ENCODE measurements around the gene NRGN.
A peak's percentile ranks its signal among the peaks of the same experiment; 100 is the strongest.
"Not testable (repeated sequence)": the region's sequence is repeated elsewhere in the genome, so short reads cannot be mapped to it uniquely, and the experiment has no call there.

NRGN gene

DNA sequence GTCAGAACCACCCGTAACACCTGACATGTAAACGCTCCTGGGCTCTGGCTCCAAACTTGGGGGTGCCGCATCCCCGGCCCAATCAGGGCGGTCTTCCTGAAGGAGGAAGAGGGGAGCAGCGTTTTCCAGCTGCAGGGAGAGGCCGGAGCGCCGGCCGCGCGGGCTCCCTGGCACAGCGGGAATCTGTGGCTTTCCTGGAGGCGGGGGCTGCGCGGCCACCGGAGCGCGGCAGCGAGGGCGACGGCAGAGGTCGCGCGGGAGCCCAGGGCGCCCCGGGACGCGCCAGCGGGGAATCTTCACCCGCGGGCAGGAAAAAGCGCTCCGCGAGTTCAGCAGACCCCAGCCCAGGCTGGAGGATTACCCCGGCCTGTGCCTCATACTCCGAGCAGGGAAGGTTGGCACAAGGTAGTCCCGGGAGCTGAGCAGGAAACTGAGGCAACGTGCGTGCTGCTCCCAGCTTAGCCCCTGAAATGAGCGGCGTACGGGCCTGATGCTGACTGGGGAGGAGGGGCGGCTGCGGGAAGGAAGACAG lies 22.9 kb downstream of the NRGN start:
- 1% methylated on average over 45 of the region's 45 CpGs for WGBS, 2 experiments
- no peaks in the 10 kb centered on the region for H3K36me3 ChIP-seq (ENCODE audit: control insufficient read depth, insufficient read depth, low read length)
- no peak overlapping the region for H3K27ac ChIP-seq (ENCODE audit: insufficient read depth, low read depth, low read length, poor library complexity, severe bottlenecking)
- peaks cover 54% of the 10 kb centered on the region for H3K27me3 ChIP-seq (ENCODE audit: control insufficient read depth, insufficient read depth, low read length, poor library complexity, severe bottlenecking)
- peak overlapping the region; percentile 34 for H3K4me3 ChIP-seq (ENCODE audit: insufficient read depth, low read depth, low read length)
- no peaks in the 10 kb centered on the region for H3K9me3 ChIP-seq (ENCODE audit: control insufficient read depth, low read length)
- peaks cover 35% of the 10 kb centered on the region for H3K4me1 ChIP-seq (ENCODE audit: control insufficient read depth, insufficient read depth, low read length)

DNA sequence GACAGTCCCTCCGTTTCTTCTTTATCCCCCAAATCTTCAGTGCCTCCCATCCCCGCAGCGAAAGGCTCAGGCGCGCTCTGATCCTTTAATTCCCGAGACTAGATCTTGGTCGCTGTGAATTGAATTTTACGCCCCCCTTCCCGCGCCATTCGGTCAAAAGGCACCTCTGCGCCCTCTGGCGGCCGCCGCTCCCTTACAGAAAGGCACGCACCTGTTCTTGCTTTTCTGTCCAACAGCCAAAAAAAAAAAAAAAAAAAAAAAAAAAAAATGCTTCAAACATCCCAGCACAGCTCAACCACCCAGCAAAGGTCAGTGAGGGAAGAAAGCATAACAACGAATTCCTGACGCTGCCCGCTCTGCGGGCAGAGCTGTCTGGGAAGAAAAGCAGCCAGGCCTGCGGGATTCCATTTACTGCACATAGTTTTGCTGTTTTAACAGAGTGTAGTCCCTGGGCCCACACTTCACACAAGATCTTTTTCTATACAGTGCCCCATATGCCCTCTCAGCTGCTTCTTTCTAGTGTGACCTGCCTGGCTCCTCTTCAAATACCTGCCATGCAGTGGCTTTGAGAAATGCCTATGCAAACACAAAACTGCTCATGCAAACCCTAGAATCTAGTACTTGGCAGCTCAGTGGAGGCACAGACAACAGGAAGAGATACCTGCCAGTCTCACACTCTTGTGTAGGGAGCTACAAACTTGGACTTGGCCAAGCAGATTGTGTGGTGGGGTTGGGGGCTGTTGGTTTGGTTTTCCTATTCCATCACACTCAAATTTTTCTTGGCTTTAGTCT lies 23.6 kb downstream of the NRGN start:
- Histone ChIP-seq H3K36me3 (ENCODE audit: control insufficient read depth, insufficient read depth, low read length) (no peaks in the 10 kb centered on the region), H3K4me1 (ENCODE audit: control insufficient read depth, insufficient read depth, low read length) (peaks cover 35% of the 10 kb centered on the region), H3K27me3 (ENCODE audit: control insufficient read depth, insufficient read depth, low read length, poor library complexity, severe bottlenecking) (peaks cover 48% of the 10 kb centered on the region), H3K27ac (ENCODE audit: insufficient read depth, low read depth, low read length, poor library complexity, severe bottlenecking) (no peak overlapping the region), H3K9me3 (ENCODE audit: control insufficient read depth, low read length) (no peaks in the 10 kb centered on the region), H3K4me3 (ENCODE audit: insufficient read depth, low read depth, low read length) (peak overlapping the region; percentile 34)
- 6% methylated on average over 21 of the region's 21 CpGs for WGBS, 2 experiments

DNA sequence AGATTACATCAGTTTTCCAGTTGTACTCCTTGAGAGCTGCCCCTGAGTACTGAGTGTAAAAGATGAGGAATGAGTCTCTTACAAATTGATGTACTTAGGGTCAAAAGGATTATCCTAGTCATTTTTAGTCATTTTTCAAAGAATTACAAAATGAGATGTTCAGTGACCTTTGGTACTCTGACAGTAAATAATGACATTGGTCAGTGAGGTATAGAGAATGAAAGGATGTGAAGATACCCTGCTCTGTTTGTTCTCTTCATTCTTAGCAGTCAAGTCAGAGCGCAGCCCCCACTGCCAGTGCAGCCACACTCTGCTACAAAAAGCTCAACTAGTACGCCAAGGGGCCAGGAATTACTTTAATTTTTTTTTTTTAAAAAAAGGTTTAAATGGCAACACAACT lies 26.4 kb downstream of the NRGN start:
- H3K4me3 ChIP-seq (ENCODE audit: insufficient read depth, low read depth, low read length): no peak overlapping the region
- H3K36me3 ChIP-seq (ENCODE audit: control insufficient read depth, insufficient read depth, low read length): peaks cover 3% of the 10 kb centered on the region
- H3K4me1 ChIP-seq (ENCODE audit: control insufficient read depth, insufficient read depth, low read length): peaks cover 12% of the 10 kb centered on the region
- H3K27me3 ChIP-seq (ENCODE audit: control insufficient read depth, insufficient read depth, low read length, poor library complexity, severe bottlenecking): peaks cover 20% of the 10 kb centered on the region
- 90 to 100% methylated on average over 1 to 2 of the region's 2 CpGs for WGBS, 2 experiments
- H3K27ac ChIP-seq (ENCODE audit: insufficient read depth, low read depth, low read length, poor library complexity, severe bottlenecking): no peak overlapping the region
- no peaks in the 10 kb centered on the region for H3K9me3 ChIP-seq (ENCODE audit: control insufficient read depth, low read length)

DNA sequence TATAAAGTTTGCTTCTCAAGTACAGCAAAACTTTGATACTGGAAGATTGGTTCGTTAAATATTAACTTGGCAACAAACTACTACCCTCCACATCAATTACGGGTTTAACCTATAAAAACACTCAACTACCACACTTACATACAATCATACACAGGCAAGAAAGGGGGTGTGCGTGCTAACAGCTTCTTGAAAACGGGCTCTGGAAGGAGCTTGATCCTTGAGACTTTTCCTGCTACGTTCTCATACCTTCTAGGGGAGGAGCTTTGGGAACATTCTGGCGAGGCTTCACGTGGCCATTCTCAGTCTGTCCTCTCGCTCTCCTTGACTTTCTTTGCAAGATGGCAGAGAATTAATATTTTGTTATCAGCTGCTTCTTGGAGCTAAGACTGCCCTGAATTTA lies 29.2 kb downstream of the NRGN start:
- Histone ChIP-seq H3K36me3 (ENCODE audit: control insufficient read depth, insufficient read depth, low read length) (peaks cover 19% of the 10 kb centered on the region), H3K27ac (ENCODE audit: insufficient read depth, low read depth, low read length, poor library complexity, severe bottlenecking) (no peak overlapping the region), H3K9me3 (ENCODE audit: control insufficient read depth, low read length) (no peaks in the 10 kb centered on the region), H3K4me3 (ENCODE audit: insufficient read depth, low read depth, low read length) (no peak overlapping the region), H3K27me3 (ENCODE audit: control insufficient read depth, insufficient read depth, low read length, poor library complexity, severe bottlenecking) (no peaks in the 10 kb centered on the region), H3K4me1 (ENCODE audit: control insufficient read depth, insufficient read depth, low read length) (no peaks in the 10 kb centered on the region)
- WGBS, 2 experiments: 91 to 95% methylated on average over 8 of the region's 8 CpGs

DNA sequence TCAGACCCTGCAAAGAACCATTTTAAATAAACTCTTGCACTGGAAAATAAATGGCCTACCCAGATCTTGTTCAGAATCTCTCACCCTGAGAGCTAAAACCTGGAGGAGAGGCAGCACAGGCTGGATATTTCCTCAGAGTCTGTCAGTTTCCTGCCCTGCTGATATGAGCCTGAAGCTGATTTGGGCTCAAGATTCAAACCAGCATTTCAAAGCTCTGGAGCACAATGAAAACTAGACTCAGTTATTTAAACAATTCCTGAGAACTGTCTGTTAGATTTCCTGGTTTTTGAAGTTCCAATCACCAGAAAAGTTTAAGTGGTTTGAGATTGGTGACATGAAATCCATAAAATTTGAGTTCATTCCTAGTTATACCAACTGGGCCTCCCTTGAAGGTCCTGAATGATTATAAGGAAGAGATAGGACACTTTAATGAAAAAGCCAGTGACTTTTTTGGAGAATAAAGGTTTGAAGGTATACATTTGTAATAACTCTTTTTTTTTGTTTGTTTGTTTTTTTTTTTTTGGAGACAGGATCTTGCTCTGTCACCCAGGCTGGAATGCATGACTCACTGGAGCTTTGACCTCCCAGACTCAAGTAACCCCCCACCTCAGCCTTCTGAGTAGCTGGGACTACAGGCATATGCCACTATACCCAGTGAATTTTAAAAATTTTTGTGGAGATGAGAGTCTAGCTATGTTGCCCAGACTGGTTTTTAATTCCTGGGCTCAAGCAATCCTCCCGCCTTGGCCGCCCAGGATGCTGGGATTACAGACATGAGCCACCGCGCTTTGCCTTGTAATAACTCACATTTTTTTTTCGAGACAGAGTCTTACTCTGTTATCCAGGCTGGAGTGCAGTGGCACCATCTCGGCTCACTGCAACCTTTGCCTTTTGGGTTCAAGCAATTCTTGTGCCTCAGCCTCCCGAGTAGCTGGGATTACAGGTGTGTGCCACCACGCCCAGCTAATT lies 30.3 kb downstream of the NRGN start:
- H3K27me3 ChIP-seq (ENCODE audit: control insufficient read depth, insufficient read depth, low read length, poor library complexity, severe bottlenecking): no peaks in the 10 kb centered on the region
- H3K27ac ChIP-seq (ENCODE audit: insufficient read depth, low read depth, low read length, poor library complexity, severe bottlenecking): no peak overlapping the region
- H3K4me1 ChIP-seq (ENCODE audit: control insufficient read depth, insufficient read depth, low read length): no peaks in the 10 kb centered on the region
- no peaks in the 10 kb centered on the region for H3K9me3 ChIP-seq (ENCODE audit: control insufficient read depth, low read length)
- WGBS, 2 experiments: 91 to 96% methylated on average over 8 of the region's 8 CpGs
- H3K36me3 ChIP-seq (ENCODE audit: control insufficient read depth, insufficient read depth, low read length): peaks cover 22% of the 10 kb centered on the region
- H3K4me3 ChIP-seq (ENCODE audit: insufficient read depth, low read depth, low read length): no peak overlapping the region

DNA sequence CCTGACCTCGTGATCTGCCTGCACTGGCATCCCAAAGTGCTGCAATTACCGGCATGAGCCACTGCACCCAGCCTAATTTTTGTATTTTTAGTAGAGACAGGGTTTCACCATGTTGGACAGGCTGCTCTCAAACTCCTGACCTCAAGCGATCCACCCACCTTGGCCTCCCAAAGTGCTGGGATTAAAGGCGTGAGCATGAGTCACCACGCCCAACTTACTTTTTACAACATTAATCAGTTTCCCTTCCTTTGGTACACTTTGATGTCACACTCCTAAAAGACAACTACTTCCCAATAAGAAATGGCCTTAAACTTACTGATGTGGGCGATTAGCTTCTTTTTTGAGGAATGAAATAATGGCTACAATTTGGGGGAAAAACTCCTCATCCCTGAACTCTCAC lies 31.2 kb downstream of the NRGN start:
- not testable (repeated sequence) for H3K4me1 ChIP-seq (ENCODE audit: control insufficient read depth, insufficient read depth, low read length); H3K27ac ChIP-seq (ENCODE audit: insufficient read depth, low read depth, low read length, poor library complexity, severe bottlenecking); H3K4me3 ChIP-seq (ENCODE audit: insufficient read depth, low read depth, low read length); H3K27me3 ChIP-seq (ENCODE audit: control insufficient read depth, insufficient read depth, low read length, poor library complexity, severe bottlenecking); H3K9me3 ChIP-seq (ENCODE audit: control insufficient read depth, low read length)
- WGBS, 2 experiments: 91 to 96% methylated on average over 5 to 6 of the region's 6 CpGs
- H3K36me3 ChIP-seq (ENCODE audit: control insufficient read depth, insufficient read depth, low read length): peaks cover 22% of the 10 kb centered on the region

DNA sequence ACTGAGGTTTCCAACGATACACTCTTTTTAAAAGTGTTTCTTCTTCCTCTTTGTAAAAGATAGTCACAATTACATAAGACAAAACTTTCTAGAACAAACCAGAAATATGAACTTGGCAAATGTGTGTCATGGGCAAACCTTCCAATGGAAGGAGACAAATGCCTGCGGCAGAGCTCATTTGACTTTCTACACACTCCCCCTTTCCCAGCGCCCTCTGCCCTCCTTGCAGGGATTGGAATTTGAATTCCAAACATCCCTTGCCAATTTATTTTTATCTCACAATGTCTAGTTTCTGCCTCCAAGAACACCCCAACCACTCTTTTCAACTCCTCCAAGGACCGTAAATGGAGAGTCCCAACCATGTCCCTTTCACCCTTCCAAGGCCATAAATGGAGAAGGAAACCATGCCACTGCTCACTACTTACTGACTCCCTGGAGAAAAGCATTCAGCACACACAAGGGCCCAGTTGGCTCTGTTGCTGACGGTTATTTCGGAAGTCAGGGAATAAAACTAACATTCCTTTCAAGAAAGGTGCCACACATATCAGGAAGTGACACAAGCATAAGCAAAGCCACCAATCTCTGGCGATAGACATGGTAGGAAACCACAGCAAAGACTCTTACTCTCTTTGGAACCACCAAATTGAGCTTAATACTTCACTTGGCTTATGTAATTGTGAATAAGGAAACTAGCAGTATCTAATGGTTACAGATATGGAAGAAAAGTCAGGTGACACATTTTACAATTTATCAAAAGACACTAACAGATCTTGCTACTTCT lies 37.3 kb downstream of the NRGN start:
- peaks cover 11% of the 10 kb centered on the region for H3K36me3 ChIP-seq (ENCODE audit: control insufficient read depth, insufficient read depth, low read length)
- 92 to 94% methylated on average over 7 of the region's 7 CpGs for WGBS, 2 experiments

DNA sequence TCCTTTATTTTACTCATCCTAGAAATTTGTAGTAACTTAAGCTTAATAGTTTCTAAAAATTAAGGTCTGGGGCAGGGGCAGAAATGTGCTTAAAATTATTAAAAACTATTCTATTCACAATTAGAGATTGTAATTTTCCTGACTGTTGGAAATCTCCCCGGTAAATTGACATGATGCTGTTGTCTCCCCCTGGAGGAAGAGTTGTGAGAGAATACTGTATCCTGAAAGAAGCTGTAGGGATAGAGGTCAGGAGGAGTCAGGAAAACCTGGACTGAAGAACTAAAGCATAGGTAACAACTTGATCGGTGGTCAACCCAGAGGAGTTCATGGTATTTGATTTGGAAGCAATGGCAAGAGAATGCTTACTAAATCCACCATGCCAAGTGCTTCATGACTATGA lies 38.5 kb downstream of the NRGN start:
- H3K9me3 ChIP-seq (ENCODE audit: control insufficient read depth, low read length): no peaks in the 10 kb centered on the region
- no peak overlapping the region for H3K27ac ChIP-seq (ENCODE audit: insufficient read depth, low read depth, low read length, poor library complexity, severe bottlenecking)
- peaks cover 7% of the 10 kb centered on the region for H3K36me3 ChIP-seq (ENCODE audit: control insufficient read depth, insufficient read depth, low read length)
- no peaks in the 10 kb centered on the region for H3K27me3 ChIP-seq (ENCODE audit: control insufficient read depth, insufficient read depth, low read length, poor library complexity, severe bottlenecking)
- H3K4me3 ChIP-seq (ENCODE audit: insufficient read depth, low read depth, low read length): no peak overlapping the region
- 92 to 93% methylated on average over 2 of the region's 2 CpGs for WGBS, 2 experiments
- no peaks in the 10 kb centered on the region for H3K4me1 ChIP-seq (ENCODE audit: control insufficient read depth, insufficient read depth, low read length)

More for the DNA sequence above, 37.3 kb downstream of the NRGN start:
- Histone ChIP-seq H3K27me3 (ENCODE audit: control insufficient read depth, insufficient read depth, low read length, poor library complexity, severe bottlenecking) (no peaks in the 10 kb centered on the region), H3K9me3 (ENCODE audit: control insufficient read depth, low read length) (no peaks in the 10 kb centered on the region), H3K27ac (ENCODE audit: insufficient read depth, low read depth, low read length, poor library complexity, severe bottlenecking) (no peak overlapping the region), H3K4me1 (ENCODE audit: control insufficient read depth, insufficient read depth, low read length) (no peaks in the 10 kb centered on the region), H3K4me3 (ENCODE audit: insufficient read depth, low read depth, low read length) (no peak overlapping the region)

DNA sequence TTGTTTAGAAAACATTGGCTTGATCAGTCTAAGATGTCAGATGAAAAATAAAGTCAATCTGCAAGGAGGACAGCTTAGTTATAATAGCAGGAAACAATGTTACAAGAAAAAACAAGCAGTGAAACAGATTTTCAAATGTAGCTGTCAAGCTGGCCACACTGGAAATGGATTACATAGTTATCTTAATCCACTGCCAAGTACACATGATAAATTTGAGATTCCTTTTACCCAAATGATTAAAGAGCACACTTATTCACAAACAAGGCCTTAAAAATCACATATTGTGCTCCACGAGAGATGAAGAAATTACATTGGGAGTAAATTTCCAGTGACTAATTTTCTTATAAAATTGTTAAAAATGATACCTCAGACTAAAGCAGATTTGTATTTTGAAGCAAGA lies 39.8 kb downstream of the NRGN start:
- no CpG with 5 or more reads among the region's 1 CpG for WGBS, 2 experiments
- no peak overlapping the region for H3K27ac ChIP-seq (ENCODE audit: insufficient read depth, low read depth, low read length, poor library complexity, severe bottlenecking)
- H3K4me1 ChIP-seq (ENCODE audit: control insufficient read depth, insufficient read depth, low read length): no peaks in the 10 kb centered on the region
- no peaks in the 10 kb centered on the region for H3K9me3 ChIP-seq (ENCODE audit: control insufficient read depth, low read length)
- peaks cover 2% of the 10 kb centered on the region for H3K36me3 ChIP-seq (ENCODE audit: control insufficient read depth, insufficient read depth, low read length)
- no peak overlapping the region for H3K4me3 ChIP-seq (ENCODE audit: insufficient read depth, low read depth, low read length)
- no peaks in the 10 kb centered on the region for H3K27me3 ChIP-seq (ENCODE audit: control insufficient read depth, insufficient read depth, low read length, poor library complexity, severe bottlenecking)
